CD4-positive, alpha-beta T cell treated with Interleukin-17A for 4 hours (primary cell): Measurements from ENCODE around the gene USP22.
"Not testable (repeated sequence)": the region's sequence is repeated elsewhere in the genome, so short reads cannot be mapped to it uniquely, and the experiment has no call there.

Source experiments
- DNase-seq: peaks from one replicate; pipeline ENCODE4 v3.0.0-alpha.2; 2020; ENCODE audit warnings: mixed read lengths

Gene USP22

DNA sequence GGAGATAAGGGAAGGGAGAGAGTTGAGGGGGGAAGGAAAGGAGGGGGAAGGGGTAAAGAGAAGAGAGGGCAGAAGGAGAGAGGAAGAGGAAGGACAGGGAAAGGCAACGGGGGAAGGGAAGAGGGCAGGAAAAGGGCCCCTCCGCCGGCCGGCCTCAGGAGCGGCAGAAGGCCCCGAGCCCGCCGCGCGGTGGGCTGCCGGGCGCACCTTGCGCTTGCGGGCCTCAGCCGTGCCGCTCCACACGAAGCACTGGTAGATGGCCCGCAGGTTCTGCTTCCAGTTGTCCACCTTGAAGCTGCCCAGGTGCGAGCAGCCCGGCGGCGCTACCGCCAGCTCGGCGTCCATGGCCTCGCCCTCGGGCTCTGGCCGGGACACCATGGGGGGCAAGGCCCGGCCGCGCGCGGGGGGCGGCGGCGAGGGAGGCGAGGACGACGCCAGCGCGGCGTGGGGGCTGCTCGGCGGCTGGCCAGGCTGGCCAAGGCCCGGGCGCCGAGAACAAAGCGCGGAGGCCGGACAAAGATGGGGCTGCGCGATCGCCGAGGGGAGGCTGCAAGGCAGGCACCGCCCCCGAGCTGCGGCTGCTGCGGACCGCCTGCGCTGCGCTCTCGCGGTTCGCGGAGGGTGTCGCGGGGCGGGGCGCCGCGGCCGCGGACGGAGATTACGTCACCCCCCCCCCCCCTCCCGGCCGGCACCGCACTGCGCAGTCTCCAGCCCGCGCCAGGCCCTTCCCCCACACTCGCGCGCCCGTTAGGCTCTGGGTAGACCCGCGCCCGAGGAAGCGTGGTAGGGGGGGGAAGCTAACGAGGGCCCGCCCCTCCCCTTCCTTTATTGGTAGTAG lies at the start of gene USP22:
Gene USP22, minus strand, starts transcription at position 554 of the 838 bp plus-strand sequence. Its CDS starts 176 bp downstream, at position 378.
- DNase-seq, result no peak

DNA sequence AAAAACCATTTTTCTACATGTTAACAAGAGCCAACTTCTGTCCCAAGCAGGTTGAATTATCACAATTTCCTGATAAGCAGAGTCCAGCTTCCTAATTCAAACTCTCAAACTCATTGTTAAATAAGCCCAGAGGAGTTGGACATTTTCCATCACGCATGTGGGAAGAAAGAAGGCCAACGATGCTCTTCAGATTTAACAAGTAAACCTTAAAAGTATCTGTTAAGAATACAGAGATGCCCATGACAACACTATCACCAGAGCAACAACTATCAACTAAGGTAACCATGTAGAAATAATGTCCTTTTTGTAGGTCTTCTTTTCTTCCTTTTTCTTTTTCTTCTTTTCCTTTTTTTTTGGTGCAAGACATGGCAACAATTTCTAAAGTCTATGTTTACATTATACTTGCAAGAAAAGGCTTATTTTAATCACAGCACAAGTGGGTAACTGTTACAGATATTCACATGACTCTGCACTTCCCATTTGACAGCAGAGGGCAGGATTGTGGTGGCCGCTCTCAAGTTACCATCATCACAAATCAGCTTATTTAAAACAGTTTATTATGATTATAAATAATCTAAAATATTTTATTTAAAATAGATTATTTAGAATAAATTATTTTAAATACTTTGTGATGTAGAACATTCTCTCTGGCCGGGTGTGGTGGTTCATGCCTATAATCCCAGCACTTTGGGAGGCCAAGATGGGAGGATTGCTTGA lies 48.2 kb upstream of the USP22 start:
- DNase-seq, result no peak

GRCh38 chr17:21089933-21090901 lies 47.4 kb upstream of the USP22 start:
- DNase-seq, result no peak

- DNase-seq, result no peak
These were observed 46.3 kb upstream of the USP22 start for GRCh38 chr17:21089145-21089544.

DNA sequence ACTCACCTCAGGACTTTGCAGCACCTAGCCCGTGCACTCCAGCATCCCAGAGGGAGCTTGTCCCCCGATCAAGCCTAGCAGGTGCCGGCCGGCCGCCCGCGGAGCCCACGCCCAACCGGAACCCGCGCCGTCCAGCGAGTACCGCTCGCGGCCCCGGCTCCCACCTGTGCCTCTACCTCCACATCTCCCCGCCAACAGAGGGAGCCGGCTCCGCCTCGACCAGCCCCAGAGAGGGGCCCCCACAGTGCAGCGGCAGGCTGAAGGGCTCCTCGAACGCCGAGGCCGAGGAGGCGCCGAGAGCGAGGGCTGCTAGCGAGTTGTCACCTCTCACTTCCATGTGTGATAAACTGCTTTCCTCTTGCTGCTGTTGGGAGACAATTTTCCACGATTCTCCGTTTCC lies 42.9 kb upstream of the USP22 start:
- DNase-seq, result no peak

GRCh38 chr17:21085280-21085679 lies 42.5 kb upstream of the USP22 start:
- DNase-seq, result not testable (repeated sequence)

DNA sequence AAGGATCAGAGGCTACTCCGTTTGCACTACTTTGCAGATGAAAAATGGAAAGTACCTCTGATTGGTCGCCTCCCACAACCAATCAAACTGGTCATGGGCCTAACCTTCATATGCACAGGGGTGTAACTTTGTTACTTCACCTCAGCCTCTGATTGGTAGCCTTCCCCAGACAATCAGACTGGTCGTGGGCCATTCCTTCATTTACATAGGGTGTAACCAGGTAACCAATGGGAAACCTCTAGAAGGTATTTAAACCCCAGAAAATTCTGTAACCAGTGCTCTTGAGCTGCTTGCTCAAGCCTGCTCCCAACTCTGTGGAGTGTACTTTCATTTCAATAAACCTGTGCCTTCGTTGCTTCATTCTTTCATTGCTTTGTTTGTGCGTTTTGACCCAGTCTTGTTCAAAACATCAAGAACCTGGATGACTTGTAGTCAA lies 39.2 kb upstream of the USP22 start:
- DNase-seq, result no peak

DNA sequence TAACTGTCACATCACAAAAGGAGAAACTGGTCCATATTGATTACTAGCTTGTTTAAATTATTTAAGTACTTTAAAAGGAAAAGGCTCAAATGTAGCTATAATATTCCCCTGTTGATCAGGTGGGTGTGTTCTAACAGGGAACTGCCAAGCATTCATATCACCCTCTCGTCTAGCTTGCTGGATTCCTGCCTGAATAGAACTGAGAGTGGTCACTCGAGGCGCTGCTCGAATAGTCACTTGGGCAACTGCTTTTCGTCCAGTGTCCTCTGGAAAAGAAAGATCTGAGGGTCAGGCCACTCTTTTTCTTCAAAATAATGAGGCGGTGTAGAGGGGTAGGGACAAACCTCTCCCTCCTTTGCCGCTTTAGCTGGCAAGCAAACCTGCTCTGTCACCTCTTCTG lies 36.4 kb upstream of the USP22 start:
- no peak for DNase-seq

GRCh38 chr17:21078016-21078780 lies 35.4 kb upstream of the USP22 start:
- no peak for DNase-seq

GRCh38 chr17:21077281-21077680 lies 34.5 kb upstream of the USP22 start:
- no peak for DNase-seq

DNA sequence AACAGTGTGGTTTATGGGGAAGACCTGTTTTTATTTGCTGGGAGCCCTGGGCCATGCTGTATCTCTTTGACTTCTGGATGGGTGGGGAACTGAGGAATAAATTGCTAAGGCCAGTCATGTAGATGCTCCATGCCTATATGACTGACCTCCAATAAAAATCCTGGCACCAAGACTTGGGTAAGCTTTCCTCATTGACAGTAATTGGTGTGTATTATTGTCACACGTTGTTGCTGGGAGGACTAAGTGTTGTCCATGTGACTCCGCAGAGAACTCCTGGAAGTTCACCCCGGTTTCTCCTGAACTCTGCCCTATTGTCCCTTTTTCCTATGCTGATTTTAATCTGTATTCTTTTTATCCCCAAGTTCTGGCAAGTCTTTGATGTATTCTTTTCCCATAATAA lies 33.4 kb upstream of the USP22 start:
- no peak for DNase-seq

DNA sequence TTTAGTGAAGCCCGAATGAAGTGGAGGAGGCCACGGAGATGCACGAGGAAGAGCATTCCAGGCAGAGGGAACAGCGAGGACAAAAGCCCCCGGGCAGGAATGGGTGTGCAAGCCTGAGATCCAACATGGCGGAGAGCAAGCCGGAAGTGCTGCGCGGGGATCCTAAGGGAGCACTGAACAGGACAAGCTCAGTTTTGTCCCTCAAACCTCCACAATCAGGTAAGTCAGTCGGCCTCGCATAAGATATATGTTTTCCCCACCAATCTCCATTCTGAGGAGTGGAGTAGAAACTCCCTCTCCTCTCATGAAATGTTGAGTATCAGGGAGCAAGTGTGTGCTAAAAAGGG lies 32.9 kb upstream of the USP22 start:
- DNase-seq, result no peak

- DNase-seq, result no peak
These were observed 30.0 kb upstream of the USP22 start for GRCh38 chr17:21072745-21073197.

GRCh38 chr17:21066394-21066793 lies 23.6 kb upstream of the USP22 start:
- DNase-seq, result no peak

GRCh38 chr17:21061971-21062526 lies 19.2 kb upstream of the USP22 start:
- DNase-seq, result no peak

DNA sequence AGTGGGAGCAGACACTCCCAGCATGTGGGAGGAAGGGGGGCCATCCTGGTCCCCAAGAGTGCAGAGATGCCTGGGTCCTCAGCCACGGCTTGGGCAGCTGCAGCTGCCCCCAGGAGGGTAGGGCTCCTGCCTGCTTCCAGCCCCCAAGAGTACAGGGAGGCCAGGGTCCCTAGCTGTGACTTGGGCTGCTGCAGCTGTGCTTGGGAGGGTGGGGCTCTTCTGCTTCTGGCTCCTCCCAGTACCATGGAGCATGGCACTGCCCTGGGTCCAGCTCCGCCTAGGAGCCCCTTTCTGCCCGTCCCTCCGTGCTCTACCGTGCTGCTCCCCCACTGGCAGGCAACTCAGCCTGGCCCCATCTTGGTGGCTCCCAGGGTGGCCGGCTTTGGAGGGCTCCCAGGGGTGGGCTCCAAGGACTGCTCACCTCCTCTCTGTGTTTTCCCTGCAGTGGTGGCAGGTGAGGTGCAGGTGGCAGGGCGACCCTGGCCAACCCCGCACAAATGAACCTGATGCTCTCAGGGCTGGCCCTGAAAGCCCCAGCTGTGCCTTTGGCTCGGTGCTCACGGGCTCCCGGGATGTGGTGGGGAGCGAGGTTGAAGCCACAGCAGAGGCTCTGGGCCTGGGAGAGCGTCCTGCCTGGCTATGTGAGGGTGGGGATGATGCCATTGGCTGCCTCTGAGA lies 18.5 kb upstream of the USP22 start:
- no peak for DNase-seq

GRCh38 chr17:21059761-21060160 lies 16.9 kb upstream of the USP22 start:
- DNase-seq, result no peak

DNA sequence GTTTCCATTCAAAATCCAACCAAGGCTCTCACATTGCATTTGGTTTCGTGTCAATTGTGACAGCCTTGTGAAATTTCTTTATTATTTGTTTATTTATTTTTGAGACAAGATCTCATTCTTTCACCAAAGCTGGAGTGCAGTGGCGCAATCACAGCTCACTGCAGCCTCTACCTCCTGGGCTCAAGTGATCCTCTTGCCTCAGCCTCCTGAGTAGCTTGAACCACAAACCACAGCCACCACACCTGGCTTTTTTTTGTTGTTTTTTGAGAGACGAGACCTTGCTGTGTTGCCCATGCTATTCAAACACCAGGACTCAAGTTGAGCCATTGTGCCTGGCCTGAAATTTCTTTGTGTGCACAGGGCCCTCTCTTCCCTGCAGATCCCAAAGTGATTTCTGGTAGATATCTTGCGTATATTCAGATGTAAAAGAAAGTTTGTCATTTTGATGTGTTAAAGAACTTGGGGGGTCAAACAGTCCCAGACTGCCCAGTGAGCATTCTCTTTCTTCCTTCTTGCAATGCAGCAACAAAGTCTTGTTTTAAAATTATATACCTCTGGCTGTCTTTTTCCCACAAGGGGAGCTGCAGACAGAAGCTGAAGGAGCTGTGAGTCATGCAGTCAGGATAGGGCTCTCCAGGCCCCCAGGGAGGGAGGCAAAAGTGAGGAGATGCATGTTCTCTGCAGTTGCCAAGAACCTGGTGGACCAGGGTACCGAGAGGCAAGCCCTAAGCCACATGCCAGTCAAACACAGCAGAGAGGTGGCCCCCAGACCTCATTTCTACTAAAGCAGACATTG lies 15.5 kb upstream of the USP22 start:
- DNase-seq, result no peak

- DNase-seq, result not testable (repeated sequence)
These were observed 10.2 kb upstream of the USP22 start for GRCh38 chr17:21053056-21053455.

DNA sequence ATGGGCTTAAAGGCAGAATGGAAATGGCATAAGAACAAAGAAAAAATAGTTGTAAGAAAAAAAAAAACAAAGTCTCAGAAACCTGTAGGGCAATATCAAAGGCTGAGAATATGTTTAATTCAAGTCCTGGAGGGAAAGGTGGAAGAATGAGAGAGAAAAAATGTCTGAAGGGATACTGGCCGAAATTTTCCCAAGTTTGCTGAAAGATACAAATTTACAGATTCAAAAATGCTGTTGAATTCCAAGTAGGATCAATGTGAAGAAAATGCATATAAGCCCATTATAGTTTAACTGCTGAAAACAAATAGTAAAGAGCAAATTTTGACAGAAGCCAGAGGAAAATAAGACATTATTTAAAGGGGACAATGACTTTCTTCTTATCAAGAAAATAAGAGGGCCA lies 6.6 kb upstream of the USP22 start:
- DNase-seq, result no peak
